Uterus (tissue), 2 donors: ENCODE data around the gene SHROOM1.

ENCODE experiments used
- CTCF ChIP-seq, 4 experiments: fragments of 200-600 bp in 2 of 4; fragments of 450-650 bp in 2 of 4; sonication (generic) in 2 of 4; IDR thresholded peaks; one replicate each; pipeline ENCODE4 v1.5.1; 2016 to 2019; ENCODE audit warnings: antibody characterized with exemption in 4 of 4, mild to moderate bottlenecking in 2 of 4, moderate library complexity in 1 of 4
- POLR2A ChIP-seq, 2 donors: fragments of 450-650 bp; IDR thresholded peaks; one replicate each; pipeline ENCODE4 v1.6.1; 2016; ENCODE audit warnings: antibody characterized with exemption in 2 of 2, mild to moderate bottlenecking in 1 of 2, moderate library complexity in 1 of 2

- TF ChIP-seq CTCF (IDR thresholded peaks at IDR 0.05): no peak
- no peak for TF ChIP-seq POLR2A (IDR thresholded peaks at IDR 0.05)
These were observed 2.2 kb upstream of the SHROOM1 start for GRCh38 chr5:132832612-132833011.
